Muscle layer of duodenum (tissue), 2 donors: ENCODE results near the gene CDK5R2.
A peak's percentile ranks its signal among the peaks of the same experiment; 100 is the strongest.
"Not testable (repeated sequence)": the region's sequence is repeated elsewhere in the genome, so short reads cannot be mapped to it uniquely, and the experiment has no call there.

ENCODE experiments used
- H3K27ac ChIP-seq: one replicate; pipeline ENCODE4 v1.7.0; 2013; ENCODE audit warnings: mild to moderate bottlenecking, low read length
- H3K27me3 ChIP-seq: one replicate; pipeline ENCODE4 v1.7.0; 2013; ENCODE audit warnings: low read depth, mild to moderate bottlenecking, control low read depth, low read length
- H3K36me3 ChIP-seq, 2 donors: one replicate each; pipeline ENCODE4 v1.7.0; 2013; ENCODE audit warnings: low read length in 2 of 2, control low read depth in 1 of 2, mild to moderate bottlenecking in 1 of 2; ENCODE audit not compliant: insufficient read depth in 2 of 2, control insufficient read depth in 1 of 2
- H3K4me1 ChIP-seq, 2 donors: one replicate each; pipeline ENCODE4 v1.7.0; 2013; ENCODE audit warnings: low read length in 2 of 2, mild to moderate bottlenecking in 2 of 2, control low read depth in 1 of 2, moderate library complexity in 1 of 2; ENCODE audit not compliant: insufficient read depth in 2 of 2, control insufficient read depth in 1 of 2
- H3K4me3 ChIP-seq, 2 donors: one replicate each; pipeline ENCODE4 v1.7.0; 2013; ENCODE audit warnings: low read length in 2 of 2, low read depth in 1 of 2, mild to moderate bottlenecking in 1 of 2
- H3K9me3 ChIP-seq, 2 donors: one replicate each; pipeline ENCODE4 v1.7.0; 2013; ENCODE audit warnings: low read length in 2 of 2, control low read depth in 1 of 2, mild to moderate bottlenecking in 1 of 2; ENCODE audit not compliant: control insufficient read depth in 1 of 2
- donor health status: healthy.

The CDK5R2 gene

GRCh38 chr2:218959141-218959731 is at the start of gene CDK5R2:
Gene CDK5R2 (plus strand): TSS chr2:218959666. CDS start chr2:218959821, 155 bp downstream.
- peaks cover 0 to 3% of the 10 kb centered on the region in 2 donors for H3K9me3 ChIP-seq
- peaks cover 56% of the 10 kb centered on the region for H3K27me3 ChIP-seq
- peaks cover 0 to 34% of the 10 kb centered on the region in 2 donors for H3K4me1 ChIP-seq
- no peaks in the 10 kb centered on the region for H3K36me3 ChIP-seq
- peak within 1 kb of the TSS; percentile 16 to 44 for H3K4me3 ChIP-seq
- H3K27ac ChIP-seq, result no peak within 1 kb of the TSS

- Histone ChIP-seq H3K4me3 (no peak overlapping the region), H3K36me3 (no peaks in the 10 kb centered on the region), H3K27me3 (no peaks in the 10 kb centered on the region), H3K4me1 (peaks cover 0 to 11% of the 10 kb centered on the region in 2 donors), H3K27ac (no peak overlapping the region), H3K9me3 (no peaks in the 10 kb centered on the region)
Observed at GRCh38 chr2:218910741-218911140, 48.7 kb upstream of the CDK5R2 start.

GRCh38 chr2:218920504-218920903 is 39.0 kb upstream of the CDK5R2 start:
- no peaks in the 10 kb centered on the region for H3K36me3 ChIP-seq
- H3K9me3 ChIP-seq, result no peaks in the 10 kb centered on the region
- no peaks in the 10 kb centered on the region for H3K27me3 ChIP-seq
- H3K4me3 ChIP-seq, result no peak overlapping the region
- H3K4me1 ChIP-seq, result no peaks in the 10 kb centered on the region
- no peak overlapping the region for H3K27ac ChIP-seq

- no peak overlapping the region for H3K4me3 ChIP-seq
Observed at GRCh38 chr2:218924757-218925156, 34.7 kb upstream of the CDK5R2 start.

GRCh38 chr2:218925434-218925833 is 34.0 kb upstream of the CDK5R2 start:
- Histone ChIP-seq H3K36me3 (no peaks in the 10 kb centered on the region), H3K4me1 (no peaks in the 10 kb centered on the region), H3K27ac (no peak overlapping the region), H3K27me3 (no peaks in the 10 kb centered on the region), H3K4me3 (no peak overlapping the region), H3K9me3 (no peaks in the 10 kb centered on the region)

More at GRCh38 chr2:218924757-218925156, 34.7 kb upstream of the CDK5R2 start:
- H3K36me3 ChIP-seq, result no peaks in the 10 kb centered on the region
- no peaks in the 10 kb centered on the region for H3K4me1 ChIP-seq
- H3K27me3 ChIP-seq, result no peaks in the 10 kb centered on the region
- no peaks in the 10 kb centered on the region for H3K9me3 ChIP-seq
- no peak overlapping the region for H3K27ac ChIP-seq

GRCh38 chr2:218927422-218927821 is 32.0 kb upstream of the CDK5R2 start:
- Histone ChIP-seq H3K4me3 (no peak overlapping the region), H3K27me3 (no peaks in the 10 kb centered on the region), H3K36me3 (no peaks in the 10 kb centered on the region), H3K4me1 (no peaks in the 10 kb centered on the region), H3K9me3 (no peaks in the 10 kb centered on the region), H3K27ac (no peak overlapping the region)

GRCh38 chr2:218927876-218928275 is 31.6 kb upstream of the CDK5R2 start:
- Histone ChIP-seq H3K36me3 (no peaks in the 10 kb centered on the region), H3K27me3 (no peaks in the 10 kb centered on the region), H3K4me1 (no peaks in the 10 kb centered on the region), H3K4me3 (no peak overlapping the region), H3K27ac (no peak overlapping the region), H3K9me3 (no peaks in the 10 kb centered on the region)

- H3K27me3 ChIP-seq, H3K4me1 ChIP-seq, H3K4me3 ChIP-seq, H3K27ac ChIP-seq, H3K9me3 ChIP-seq, H3K36me3 ChIP-seq: not testable (repeated sequence)
Observed at GRCh38 chr2:218930488-218930887, 29.0 kb upstream of the CDK5R2 start.

- not testable (repeated sequence) for H3K27me3 ChIP-seq, H3K4me3 ChIP-seq, H3K36me3 ChIP-seq, H3K9me3 ChIP-seq, H3K4me1 ChIP-seq, H3K27ac ChIP-seq
Observed at GRCh38 chr2:218931751-218932150, 27.7 kb upstream of the CDK5R2 start.

- H3K27ac ChIP-seq, result no peak overlapping the region
- no peak overlapping the region for H3K4me3 ChIP-seq
Observed at GRCh38 chr2:218944759-218945404, 14.6 kb upstream of the CDK5R2 start.

GRCh38 chr2:218946621-218947020 is 12.8 kb upstream of the CDK5R2 start:
- H3K27ac ChIP-seq, result no peak overlapping the region
- no peak overlapping the region for H3K4me3 ChIP-seq
- H3K4me1 ChIP-seq, result no peaks in the 10 kb centered on the region
- no peaks in the 10 kb centered on the region for H3K9me3 ChIP-seq
- H3K27me3 ChIP-seq, result no peaks in the 10 kb centered on the region
- H3K36me3 ChIP-seq, result no peaks in the 10 kb centered on the region

More at GRCh38 chr2:218944759-218945404, 14.6 kb upstream of the CDK5R2 start:
- H3K9me3 ChIP-seq, result no peaks in the 10 kb centered on the region
- no peaks in the 10 kb centered on the region for H3K36me3 ChIP-seq
- no peaks in the 10 kb centered on the region for H3K4me1 ChIP-seq
- H3K27me3 ChIP-seq, result no peaks in the 10 kb centered on the region

- no peak overlapping the region for H3K4me3 ChIP-seq
- peaks cover 6% of the 10 kb centered on the region for H3K27me3 ChIP-seq
- H3K27ac ChIP-seq, result no peak overlapping the region
- no peaks in the 10 kb centered on the region for H3K9me3 ChIP-seq
- H3K36me3 ChIP-seq, result no peaks in the 10 kb centered on the region
- no peaks in the 10 kb centered on the region for H3K4me1 ChIP-seq
Observed at GRCh38 chr2:218952160-218952559, 7.3 kb upstream of the CDK5R2 start.
